Mucosa of stomach (tissue), 1 donor: Measurements from ENCODE around the gene SMYD3.

ENCODE experiments used
- H3K27me3 ChIP-seq: one replicate; pipeline ENCODE4 v1.7.0; 2013; ENCODE audit warnings: mild to moderate bottlenecking, low read length; ENCODE audit not compliant: control insufficient read depth, insufficient read depth
- H3K36me3 ChIP-seq: one replicate; pipeline ENCODE4 v1.7.0; 2013; ENCODE audit warnings: low read length; ENCODE audit not compliant: control insufficient read depth, insufficient read depth
- H3K4me1 ChIP-seq: one replicate; pipeline ENCODE4 v1.7.0; 2013; ENCODE audit warnings: mild to moderate bottlenecking, low read length; ENCODE audit not compliant: control insufficient read depth, insufficient read depth
- H3K4me3 ChIP-seq: one replicate; pipeline ENCODE4 v1.7.0; 2013; ENCODE audit warnings: low read length
- H3K9ac ChIP-seq: one replicate; pipeline ENCODE4 v1.7.0; 2013; ENCODE audit warnings: mild to moderate bottlenecking, low read length, moderate library complexity
- H3K9me3 ChIP-seq: one replicate; pipeline ENCODE4 v1.7.0; 2013; ENCODE audit warnings: mild to moderate bottlenecking, low read length, moderate library complexity; ENCODE audit not compliant: control insufficient read depth
- donor health status: Pancreatic carcinoma.

SMYD3 gene

DNA sequence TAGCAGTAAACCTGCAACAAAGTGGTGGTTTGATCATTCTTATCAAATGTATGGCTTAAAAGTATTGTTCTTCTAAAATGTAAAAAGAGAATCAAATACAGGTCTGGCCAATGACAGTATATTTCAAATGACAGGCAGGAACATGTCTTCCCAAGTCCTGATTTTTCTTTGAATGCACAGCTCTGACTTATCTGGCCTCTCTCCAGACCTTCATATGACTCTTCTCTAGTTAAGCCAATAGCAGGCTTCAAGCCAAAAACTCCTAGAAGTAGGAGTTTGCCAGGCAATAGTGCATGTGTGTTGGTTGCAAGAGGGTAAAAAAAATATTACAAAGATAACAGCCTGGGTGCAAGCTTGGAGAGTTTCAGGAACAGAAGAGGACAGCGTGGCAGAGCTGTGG lies 345.5 kb downstream of the SMYD3 start:
- Histone ChIP-seq H3K36me3 (no peaks in the 10 kb centered on the region), H3K4me3 (no peak overlapping the region), H3K4me1 (no peaks in the 10 kb centered on the region), H3K9ac (no peak overlapping the region), H3K9me3 (no peaks in the 10 kb centered on the region), H3K27me3 (no peaks in the 10 kb centered on the region)

- no peaks in the 10 kb centered on the region for H3K4me1 ChIP-seq
- H3K9me3 ChIP-seq, result no peaks in the 10 kb centered on the region
- H3K4me3 ChIP-seq, result no peak overlapping the region
- H3K27me3 ChIP-seq, result no peaks in the 10 kb centered on the region
- H3K9ac ChIP-seq, result no peak overlapping the region
- no peaks in the 10 kb centered on the region for H3K36me3 ChIP-seq
These were observed 346.2 kb downstream of the SMYD3 start for GRCh38 chr1:246160905-246161304.

DNA sequence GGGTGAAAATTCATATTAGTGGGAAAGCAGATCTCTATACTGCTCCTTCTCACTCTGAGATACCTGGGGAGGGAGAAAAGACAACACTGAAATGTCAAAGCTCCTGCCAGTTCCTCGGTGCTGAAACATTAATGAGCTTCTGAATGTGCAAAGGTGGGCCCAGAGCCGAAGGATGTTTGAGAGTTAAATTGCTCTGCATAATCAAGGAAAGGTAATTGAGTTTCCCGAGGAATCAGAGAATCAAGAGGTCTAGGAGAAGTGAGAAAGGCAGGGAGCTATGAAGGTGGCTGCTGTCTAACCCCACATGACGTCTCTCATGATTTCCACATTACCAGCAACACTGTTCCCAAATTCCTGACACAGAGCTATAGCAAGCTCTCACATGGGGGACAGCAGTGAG lies 346.7 kb downstream of the SMYD3 start:
- no peaks in the 10 kb centered on the region for H3K9me3 ChIP-seq
- H3K4me1 ChIP-seq, result no peaks in the 10 kb centered on the region
- no peaks in the 10 kb centered on the region for H3K27me3 ChIP-seq
- H3K36me3 ChIP-seq, result no peaks in the 10 kb centered on the region
- H3K4me3 ChIP-seq, result no peak overlapping the region
- no peak overlapping the region for H3K9ac ChIP-seq

- Histone ChIP-seq H3K4me3 (no peak overlapping the region), H3K9ac (no peak overlapping the region), H3K27me3 (no peaks in the 10 kb centered on the region), H3K9me3 (no peaks in the 10 kb centered on the region), H3K36me3 (no peaks in the 10 kb centered on the region), H3K4me1 (no peaks in the 10 kb centered on the region)
These were observed 347.5 kb downstream of the SMYD3 start for GRCh38 chr1:246159279-246160227.

DNA sequence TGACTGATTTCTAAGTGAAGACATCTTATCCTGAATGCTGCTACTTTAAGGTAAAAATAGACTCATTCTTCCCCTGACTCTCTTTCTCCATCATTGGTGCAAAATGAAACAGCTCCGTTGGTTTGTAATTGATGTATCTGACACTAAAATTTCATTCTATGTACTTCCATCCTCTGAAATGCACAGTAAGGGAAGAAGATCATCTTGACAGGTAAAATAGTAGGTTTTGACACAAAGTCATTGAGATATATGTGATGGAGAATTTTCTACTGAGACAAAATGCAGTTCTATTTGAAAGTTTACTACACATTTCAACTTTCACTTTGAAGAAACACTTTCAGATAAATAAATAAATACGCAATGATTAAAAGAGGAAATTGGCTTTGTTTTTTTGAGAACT lies 348.9 kb downstream of the SMYD3 start:
- no peaks in the 10 kb centered on the region for H3K9me3 ChIP-seq
- no peaks in the 10 kb centered on the region for H3K36me3 ChIP-seq
- H3K4me1 ChIP-seq, result no peaks in the 10 kb centered on the region
- no peak overlapping the region for H3K4me3 ChIP-seq
- H3K27me3 ChIP-seq, result no peaks in the 10 kb centered on the region
- H3K9ac ChIP-seq, result no peak overlapping the region

DNA sequence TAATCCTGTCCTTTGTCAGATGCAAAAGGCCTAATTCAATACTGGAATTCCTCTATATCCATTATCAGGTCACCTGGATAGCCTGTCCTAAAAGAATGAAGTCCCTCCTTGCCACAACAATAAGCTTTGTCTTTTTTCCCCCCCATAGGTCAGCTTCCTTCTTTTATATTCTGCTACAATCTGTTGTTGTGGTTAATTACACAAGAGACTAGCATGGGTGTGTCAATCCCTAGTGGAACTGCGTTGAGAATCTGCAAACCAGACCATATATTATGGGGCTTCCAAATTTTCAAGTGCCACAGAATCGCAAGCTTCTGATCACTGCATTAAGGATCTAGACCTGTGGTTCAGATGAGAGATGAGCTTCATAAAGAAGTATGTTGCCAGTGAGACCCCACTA lies 349.6 kb downstream of the SMYD3 start:
- H3K4me3 ChIP-seq, result no peak overlapping the region
- no peaks in the 10 kb centered on the region for H3K36me3 ChIP-seq
- no peaks in the 10 kb centered on the region for H3K27me3 ChIP-seq
- H3K4me1 ChIP-seq, result no peaks in the 10 kb centered on the region
- no peak overlapping the region for H3K9ac ChIP-seq
- no peaks in the 10 kb centered on the region for H3K9me3 ChIP-seq

DNA sequence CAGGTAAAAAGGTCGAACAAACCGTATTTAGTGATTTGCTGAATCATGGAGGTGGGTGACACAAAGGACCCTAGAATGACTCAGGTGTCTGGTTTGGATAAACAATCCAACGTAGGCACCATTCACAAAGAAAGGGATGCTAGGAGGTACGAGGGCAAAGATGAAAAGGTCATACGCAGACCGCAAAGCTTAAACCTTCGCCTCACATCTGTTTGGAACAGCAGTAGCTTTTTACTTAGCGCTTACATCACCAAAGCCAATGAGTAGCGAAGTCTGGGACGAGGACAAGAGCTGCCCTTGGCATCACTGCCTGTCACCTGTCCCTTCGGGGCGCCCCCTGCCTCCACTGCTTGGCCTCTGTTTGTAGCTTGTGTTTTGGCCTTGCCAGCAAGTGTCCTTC lies 350.2 kb downstream of the SMYD3 start:
- no peak overlapping the region for H3K4me3 ChIP-seq
- no peaks in the 10 kb centered on the region for H3K36me3 ChIP-seq
- no peaks in the 10 kb centered on the region for H3K9me3 ChIP-seq
- no peak overlapping the region for H3K9ac ChIP-seq
- H3K4me1 ChIP-seq, result no peaks in the 10 kb centered on the region
- H3K27me3 ChIP-seq, result no peaks in the 10 kb centered on the region

DNA sequence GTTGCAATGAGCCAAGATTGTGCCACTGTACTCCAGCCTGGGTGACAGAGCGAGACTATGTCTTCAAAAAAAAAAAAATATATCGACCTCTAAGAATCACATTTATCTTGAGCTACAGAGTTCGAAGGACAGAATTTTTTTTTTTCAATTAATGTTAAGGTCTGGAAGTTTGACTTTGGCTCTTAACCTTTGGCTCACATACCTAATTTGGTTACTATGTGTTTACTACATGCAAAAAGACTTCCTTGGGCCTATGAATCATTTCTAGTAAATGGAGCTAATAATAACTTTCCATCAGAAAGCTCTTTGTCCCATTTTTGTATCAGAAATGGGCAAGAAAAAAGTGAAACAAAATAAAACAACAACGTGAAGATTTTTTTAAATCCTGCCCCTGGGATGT lies 351.2 kb downstream of the SMYD3 start:
- Histone ChIP-seq H3K27me3 (no peaks in the 10 kb centered on the region), H3K9ac (no peak overlapping the region), H3K4me1 (no peaks in the 10 kb centered on the region), H3K9me3 (no peaks in the 10 kb centered on the region), H3K36me3 (no peaks in the 10 kb centered on the region), H3K4me3 (no peak overlapping the region)

DNA sequence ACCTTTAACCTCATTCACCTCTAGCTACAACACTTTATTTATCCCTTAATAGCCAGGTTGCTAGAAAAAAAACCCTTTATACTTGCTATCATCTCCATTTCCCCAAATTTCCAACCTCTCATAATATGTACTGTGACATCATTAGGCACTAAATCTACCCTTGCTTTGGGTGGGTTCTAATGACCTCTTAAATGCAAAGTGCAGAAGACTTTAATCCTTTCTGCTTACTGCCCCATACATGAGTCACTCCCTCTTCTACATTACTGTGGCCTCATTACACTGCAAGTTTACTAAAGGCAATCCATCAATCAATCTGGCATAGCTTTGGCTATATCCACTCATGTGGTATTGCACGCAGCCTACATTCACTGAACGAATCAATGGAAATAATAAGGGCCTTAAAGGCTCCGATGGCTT lies 353.3 kb downstream of the SMYD3 start:
- Histone ChIP-seq H3K27me3 (no peaks in the 10 kb centered on the region), H3K9ac (no peak overlapping the region), H3K4me1 (no peaks in the 10 kb centered on the region), H3K4me3 (no peak overlapping the region), H3K9me3 (no peaks in the 10 kb centered on the region), H3K36me3 (no peaks in the 10 kb centered on the region)

DNA sequence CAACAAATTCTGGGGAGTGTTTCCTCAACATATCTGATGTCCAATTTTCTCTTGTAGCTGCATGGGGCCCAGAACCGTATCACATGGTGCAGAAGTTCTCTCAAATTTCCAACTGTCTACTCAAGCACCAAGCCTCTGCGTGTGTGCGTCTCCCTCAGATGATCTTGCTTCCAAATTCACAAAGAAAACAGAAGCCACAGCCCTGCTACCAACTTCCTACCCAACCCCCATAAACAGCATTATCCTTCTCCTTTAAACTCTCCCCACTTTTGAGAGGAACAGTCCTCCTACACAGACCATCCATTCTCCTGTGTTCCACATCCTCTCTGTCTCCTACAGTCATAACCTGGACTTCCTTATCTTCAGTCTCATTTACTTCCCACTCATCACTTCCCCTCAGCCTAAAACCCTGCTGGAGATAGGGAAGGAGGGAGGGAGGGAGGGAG lies 354.1 kb downstream of the SMYD3 start:
- Histone ChIP-seq H3K4me1 (no peaks in the 10 kb centered on the region), H3K9ac (no peak overlapping the region), H3K27me3 (no peaks in the 10 kb centered on the region), H3K4me3 (no peak overlapping the region), H3K9me3 (no peaks in the 10 kb centered on the region), H3K36me3 (no peaks in the 10 kb centered on the region)

DNA sequence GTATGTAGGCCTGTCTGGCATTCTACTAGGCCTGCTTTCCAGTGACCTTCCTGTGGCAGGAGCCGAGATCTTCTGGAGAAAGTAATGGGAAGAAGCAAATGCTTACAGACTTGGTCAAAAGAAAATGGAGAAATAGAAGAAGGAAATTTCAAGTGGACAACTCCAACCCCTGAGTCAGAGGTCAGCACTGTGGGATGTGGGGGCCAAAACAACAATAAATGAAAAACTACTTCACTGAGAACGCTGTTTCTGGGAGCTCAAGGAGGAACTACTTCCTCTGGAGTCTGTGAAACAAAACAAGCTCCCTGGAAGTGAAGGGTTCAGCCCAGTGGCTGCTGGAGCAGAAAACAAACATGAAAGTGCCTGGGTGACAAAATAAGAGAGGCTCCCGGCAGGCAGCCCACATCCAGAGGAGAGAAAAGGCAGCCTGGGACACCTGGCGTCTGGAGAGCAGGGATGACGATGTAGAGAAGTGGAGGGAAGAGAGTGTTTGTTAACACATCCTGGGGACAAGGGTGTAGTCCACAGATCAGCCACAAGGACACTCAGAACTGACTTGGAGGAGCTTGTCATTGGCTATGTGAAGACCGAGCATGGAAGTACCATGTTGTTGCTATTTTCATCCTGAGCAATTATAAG lies 355.2 kb downstream of the SMYD3 start:
- no peaks in the 10 kb centered on the region for H3K4me1 ChIP-seq
- H3K36me3 ChIP-seq, result no peaks in the 10 kb centered on the region
- H3K9ac ChIP-seq, result no peak overlapping the region
- H3K4me3 ChIP-seq, result no peak overlapping the region
- H3K9me3 ChIP-seq, result no peaks in the 10 kb centered on the region
- no peaks in the 10 kb centered on the region for H3K27me3 ChIP-seq

- no peak overlapping the region for H3K9ac ChIP-seq
- no peaks in the 10 kb centered on the region for H3K9me3 ChIP-seq
- no peaks in the 10 kb centered on the region for H3K36me3 ChIP-seq
- H3K4me1 ChIP-seq, result no peaks in the 10 kb centered on the region
- no peaks in the 10 kb centered on the region for H3K27me3 ChIP-seq
- H3K4me3 ChIP-seq, result no peak overlapping the region
These were observed 357.5 kb downstream of the SMYD3 start for GRCh38 chr1:246149543-246149942.
